Natural killer cell (primary cell): Measurements from ENCODE around the gene CDH16. TPM values are rescaled to one million over a fixed set of nuclear protein-coding genes. Genes with fewer than 3 reads are reported as not detected.

Experiments
- ATAC-seq, 3 donors: fragments of 150-1000 bp in 2 of 3; fragments of 200-7000 bp in 1 of 3; cut with Tn5 transposase; 1 replicate in 1 of 3; 2 replicates in 2 of 3; pipeline ENCODE4 v1.10.0; 2021; ENCODE audit warnings: mild to moderate bottlenecking in 2 of 3, moderate library complexity in 2 of 3
- DNase-seq, 2 donors: peaks; one replicate each; pipeline versions ENCODE4 v3.0.0 to v3.0.0-alpha.2; 2013 to 2021; ENCODE audit warnings: mixed read lengths in 1 of 2
- H3K27ac ChIP-seq: one replicate; pipeline ENCODE4 v1.5.1; 2013; ENCODE audit warnings: mild to moderate bottlenecking, low read length
- H3K27me3 ChIP-seq: one replicate; pipeline ENCODE4 v1.6.1; 2013; ENCODE audit warnings: low read length; ENCODE audit not compliant: control insufficient read depth, insufficient read depth
- H3K36me3 ChIP-seq: one replicate; pipeline ENCODE4 v1.6.1; 2013; ENCODE audit warnings: low read length; ENCODE audit not compliant: control insufficient read depth, insufficient read depth
- H3K4me1 ChIP-seq: one replicate; pipeline ENCODE4 v1.6.1; 2013; ENCODE audit warnings: low read length; ENCODE audit not compliant: control insufficient read depth, insufficient read depth
- H3K4me3 ChIP-seq: one replicate; pipeline ENCODE4 v1.5.1; 2013; ENCODE audit warnings: low read length
- H3K9me3 ChIP-seq: one replicate; pipeline ENCODE4 v1.6.1; 2013; ENCODE audit warnings: low read length; ENCODE audit not compliant: control insufficient read depth, insufficient read depth
- H3K27ac Mint-ChIP-seq, 2 donors: one replicate each; pipeline ENCODE4 v1.8.0; 2022; ENCODE audit warnings: mild to moderate bottlenecking in 2 of 2, mixed read lengths in 2 of 2, moderate library complexity in 1 of 2
- H3K27me3 Mint-ChIP-seq, 2 donors: one replicate each; pipeline ENCODE4 v1.8.0; 2022; ENCODE audit warnings: low read depth in 2 of 2, mixed read lengths in 2 of 2
- H3K36me3 Mint-ChIP-seq: one replicate; pipeline ENCODE4 v1.8.0; 2022; ENCODE audit warnings: mixed read lengths
- H3K4me1 Mint-ChIP-seq, 2 donors: one replicate each; pipeline ENCODE4 v1.8.0; 2022; ENCODE audit warnings: mixed read lengths in 2 of 2
- H3K4me3 Mint-ChIP-seq: one replicate; pipeline ENCODE4 v1.8.0; 2022; ENCODE audit warnings: mild to moderate bottlenecking, moderate library complexity, mixed read lengths
- H3K9me3 Mint-ChIP-seq, 2 donors: one replicate each; pipeline ENCODE4 v1.8.0; 2022; ENCODE audit warnings: mixed read lengths in 2 of 2
- CTCF ChIP-seq: fragments of 200-600 bp; IDR thresholded peaks from one replicate; pipeline ENCODE4 v1.8.0; 2022; ENCODE audit warnings: antibody characterized with exemption
- WGBS: methylation state at CpG from one replicate; pipeline ENCODE4 v1.1.7; 2013; ENCODE audit warnings: missing lambda C conversion rate; ENCODE audit not compliant: insufficient coverage; 5-methylcytosine and 5-hydroxymethylcytosine counted together
- intact Hi-C: fragments of 100-400 bp; cut with micrococcal nuclease; formaldehyde crosslinking; loops from one replicate; pipeline ENCODE4 v1.14.2; 2022
- total RNA-seq, 4 donors: library from RNA; stranded (reverse); fragments of 120-200 nt in 1 of 4; gene quantifications; one replicate each; pipeline versions ENCODE4 v1.2.3 to v1.2.4, GENCODE V29; 2013 to 2022

The CDH16 gene
- total RNA-seq, 3 donors from 2014 or later (not counting 1 experiment from before 2014, with no cell fraction given) = not detected

- no peaks in the 10 kb centered on the region for H3K9me3 ChIP-seq
- H3K4me1 ChIP-seq = no peaks in the 10 kb centered on the region
- no peaks in the 10 kb centered on the region for H3K27me3 ChIP-seq
- no peak for DNase-seq
- H3K4me3 Mint-ChIP-seq = no peak overlapping the region
- no peak overlapping the region for H3K27ac ChIP-seq
- TF ChIP-seq CTCF = no peak
- no peaks in the 10 kb centered on the region for H3K36me3 Mint-ChIP-seq
- no peak overlapping the region for H3K4me3 ChIP-seq
- ATAC-seq = no peak
- 75% methylated on average over 13 of the region's 14 CpGs for WGBS
- H3K27me3 Mint-ChIP-seq = no peaks in the 10 kb centered on the region
- intact Hi-C loops = no loop called here
- no peaks in the 10 kb centered on the region for H3K36me3 ChIP-seq
- H3K27ac Mint-ChIP-seq = no peak overlapping the region
- H3K9me3 Mint-ChIP-seq = no peaks in the 10 kb centered on the region
- peaks cover 0 to 8% of the 10 kb centered on the region in 2 donors for H3K4me1 Mint-ChIP-seq
Observed at GRCh38 chr16:66902648-66903543, 15.8 kb downstream of the CDH16 start.

- peak overlapping the region in 1 of 2 donors; percentile 65 for H3K27ac Mint-ChIP-seq
- H3K36me3 ChIP-seq = no peaks in the 10 kb centered on the region
- no peaks in the 10 kb centered on the region for H3K27me3 ChIP-seq
- intact Hi-C loops = no loop called here
- no peak overlapping the region for H3K27ac ChIP-seq
- no peaks in the 10 kb centered on the region for H3K36me3 Mint-ChIP-seq
- H3K4me1 ChIP-seq = no peaks in the 10 kb centered on the region
- no peak for TF ChIP-seq CTCF
- H3K27me3 Mint-ChIP-seq = no peaks in the 10 kb centered on the region
- H3K4me3 Mint-ChIP-seq = no peak overlapping the region
- no peaks in the 10 kb centered on the region for H3K9me3 ChIP-seq
- DNase-seq = no peak
- H3K9me3 Mint-ChIP-seq = no peaks in the 10 kb centered on the region
- no peak overlapping the region for H3K4me3 ChIP-seq
- no peak for ATAC-seq
- 88% methylated on average over 10 of the region's 10 CpGs for WGBS
- H3K4me1 Mint-ChIP-seq = peaks cover 0 to 8% of the 10 kb centered on the region in 2 donors
Observed at GRCh38 chr16:66901626-66902025, 17.1 kb downstream of the CDH16 start.

- no peak overlapping the region for H3K4me3 Mint-ChIP-seq
- 79% methylated on average over 7 of the region's 7 CpGs for WGBS
- H3K4me1 Mint-ChIP-seq = peaks cover 0 to 4% of the 10 kb centered on the region in 2 donors
- intact Hi-C loops = no loop called here
- DNase-seq = no peak
- Histone ChIP-seq H3K9me3 (no peaks in the 10 kb centered on the region), H3K4me1 (no peaks in the 10 kb centered on the region), H3K36me3 (no peaks in the 10 kb centered on the region), H3K27me3 (no peaks in the 10 kb centered on the region), H3K4me3 (no peak overlapping the region), H3K27ac (no peak overlapping the region)
- no peak overlapping the region for H3K27ac Mint-ChIP-seq
- no peak for TF ChIP-seq CTCF
- H3K27me3 Mint-ChIP-seq = no peaks in the 10 kb centered on the region
- no peaks in the 10 kb centered on the region for H3K36me3 Mint-ChIP-seq
- no peak for ATAC-seq
- no peaks in the 10 kb centered on the region for H3K9me3 Mint-ChIP-seq
Observed at GRCh38 chr16:66900721-66901441, 17.8 kb downstream of the CDH16 start.
